Stimulated activated CD4-positive, alpha-beta T cell treated with anti-CD3 and anti-CD28 coated beads, Interleukin-1b, Interleukin-23, amount 100 ng/mL, for 1 hour (primary cell): ENCODE results near the gene HHATL.
A peak's percentile ranks its signal among the peaks of the same experiment; 100 is the strongest.

ENCODE experiments used
- DNase-seq, 2 donors: peaks; one replicate each; pipeline ENCODE4 v3.0.0-alpha.2; 2020; ENCODE audit warnings: low read depth in 2 of 2

Gene HHATL

DNA sequence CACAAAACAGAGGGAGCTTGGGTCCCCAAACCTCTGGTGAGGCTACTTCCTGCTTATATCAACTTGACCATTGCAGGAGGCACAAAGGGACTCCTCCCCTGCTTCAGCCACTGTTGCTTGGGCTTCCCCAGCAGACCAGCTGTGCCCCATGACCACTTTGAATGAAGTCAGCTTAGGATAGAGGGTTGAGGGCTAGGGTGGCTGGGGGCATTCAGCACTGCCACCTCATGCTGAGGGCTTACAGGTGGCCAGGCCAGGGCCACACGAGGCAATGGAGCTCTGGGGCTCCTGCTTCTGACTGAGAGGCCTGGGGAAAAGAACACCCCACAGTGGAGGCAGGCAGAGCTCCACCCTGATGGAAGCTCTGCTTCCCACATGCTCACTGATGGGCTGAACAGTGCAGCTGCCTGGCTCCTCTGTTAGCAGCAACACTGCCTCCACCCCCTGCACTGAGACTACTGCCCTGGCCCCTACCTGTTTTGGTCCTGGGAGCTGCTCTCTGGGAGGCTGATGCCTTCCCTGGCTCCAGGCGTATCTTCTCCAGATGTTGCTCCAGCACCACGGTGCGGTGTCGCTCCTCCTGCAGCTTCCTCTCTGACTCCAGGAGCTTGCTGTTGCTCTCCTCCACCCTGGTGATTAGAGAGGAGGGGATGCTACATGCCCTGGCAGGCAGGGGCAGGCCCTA is 10.2 kb upstream of the HHATL start:
- no peak for DNase-seq

GRCh38 chr3:42712344-42712648 is 9.7 kb upstream of the HHATL start:
- DNase-seq = no peak

DNA sequence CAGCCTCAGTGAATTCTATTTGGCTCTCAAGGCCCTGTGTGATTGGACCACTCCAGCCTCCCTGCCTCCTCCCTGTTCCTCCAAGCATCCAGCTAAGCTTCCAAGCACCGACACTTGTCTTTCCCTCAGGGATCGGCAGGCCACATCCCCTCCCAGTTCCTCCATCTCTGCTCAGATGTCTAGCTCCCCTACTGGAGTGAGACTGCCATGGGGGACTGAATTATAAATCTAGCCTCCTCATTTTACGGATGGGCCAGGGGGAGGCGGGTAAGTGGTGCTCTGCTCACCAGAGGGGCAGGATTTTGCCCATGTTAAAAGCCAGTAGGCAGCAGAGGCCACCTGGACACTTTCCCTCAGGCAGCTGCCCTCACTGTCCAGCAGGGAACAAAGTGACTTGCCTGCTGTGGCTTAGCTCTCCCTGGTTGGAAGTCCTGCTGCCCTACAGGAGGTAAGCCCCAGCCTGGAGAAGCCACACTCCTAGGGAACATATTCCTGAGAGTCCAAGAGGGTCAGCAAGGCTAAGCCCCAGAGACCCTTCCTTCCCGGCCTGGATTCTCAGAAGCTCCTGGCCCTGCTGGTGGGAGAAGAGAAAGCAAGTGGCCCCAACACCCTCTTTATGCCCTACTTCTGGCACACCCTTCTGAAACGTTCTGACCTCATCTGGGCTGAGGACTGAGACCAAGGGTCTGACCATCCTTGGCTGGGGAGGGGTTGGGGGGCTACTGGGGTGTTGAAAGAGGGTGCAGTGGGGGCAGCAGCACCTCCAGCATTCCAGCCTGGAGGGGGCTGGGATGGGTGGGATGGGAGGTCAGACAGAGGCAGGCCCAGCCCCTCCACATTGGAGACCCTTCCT is 9.1 kb upstream of the HHATL start:
- DNase-seq = no peak

GRCh38 chr3:42710323-42711021 is 7.9 kb upstream of the HHATL start:
- DNase-seq = no peak

- DNase-seq = no peak
Measured at GRCh38 chr3:42709621-42710020, 7.0 kb upstream of the HHATL start.

- DNase-seq = no peak
Measured at GRCh38 chr3:42708611-42709151, 6.1 kb upstream of the HHATL start.

GRCh38 chr3:42707620-42708355 is 5.2 kb upstream of the HHATL start:
- no peak for DNase-seq

- no peak for DNase-seq
Measured at GRCh38 chr3:42706721-42707619, 4.4 kb upstream of the HHATL start.

DNA sequence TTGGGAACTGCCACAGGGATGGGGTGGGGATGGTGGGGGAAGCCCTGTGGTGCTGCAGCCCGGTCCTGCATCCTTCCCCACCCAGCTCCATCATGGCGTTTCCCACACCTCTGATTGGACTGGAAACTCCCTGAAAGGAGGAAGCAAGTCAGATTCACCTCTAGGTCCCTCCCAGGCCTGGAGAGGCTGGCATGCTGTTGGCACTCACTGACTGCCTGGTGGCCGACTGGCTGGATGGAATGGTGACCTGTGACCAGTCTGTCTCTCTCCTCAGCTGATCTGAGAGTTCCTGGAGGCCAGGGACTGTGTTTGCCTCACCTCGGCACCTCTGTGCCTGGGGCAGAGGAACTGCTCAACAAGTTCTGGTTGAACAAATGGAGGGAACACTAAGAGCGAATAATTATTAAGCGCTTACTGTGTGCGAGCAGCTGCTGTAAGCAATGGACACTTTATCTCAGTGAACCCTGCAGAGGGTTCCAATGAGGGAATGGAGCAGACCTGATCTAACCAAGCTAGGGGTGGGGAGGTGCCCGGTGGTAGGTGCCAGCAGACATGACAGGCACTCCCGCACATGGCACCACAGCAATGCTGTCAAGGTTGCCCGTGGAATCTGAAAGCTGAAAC is 3.5 kb upstream of the HHATL start:
- DNase-seq = no peak

- no peak for DNase-seq
Measured at GRCh38 chr3:42705058-42705767, 2.6 kb upstream of the HHATL start.

DNA sequence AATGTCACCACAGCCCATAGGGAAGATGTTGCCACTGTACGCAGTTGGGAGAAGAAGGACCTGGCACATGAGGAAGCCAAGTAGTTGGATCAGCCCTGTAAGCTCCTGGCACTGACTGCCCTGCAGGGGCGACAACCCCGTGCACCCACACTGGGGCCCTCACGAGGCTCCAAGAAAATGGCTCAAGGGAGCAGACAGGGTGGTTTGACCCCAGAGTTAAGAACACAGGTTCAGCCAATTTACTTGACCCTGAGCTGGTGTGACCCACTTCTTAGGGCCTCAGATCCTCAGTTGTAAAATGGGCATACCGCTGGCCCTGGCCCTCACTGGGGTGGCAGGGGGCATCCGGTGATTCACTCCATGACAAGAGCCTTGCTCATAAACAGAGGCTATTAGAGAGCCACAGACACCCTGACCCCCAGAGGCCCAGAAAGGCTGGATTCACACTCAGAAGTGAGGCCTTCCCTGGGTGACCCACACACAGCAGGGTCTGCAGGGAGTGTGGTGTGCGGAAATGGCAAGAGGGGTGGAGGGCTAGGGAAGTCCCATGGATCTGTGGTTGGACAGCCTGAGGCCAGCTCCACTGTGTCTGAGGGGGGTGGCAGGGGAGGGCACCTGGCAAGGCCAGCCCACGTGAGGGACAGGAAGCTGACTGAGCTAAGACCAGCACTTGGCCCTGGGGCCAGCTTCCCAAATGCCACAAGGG is 1.7 kb upstream of the HHATL start:
- no peak for DNase-seq

DNA sequence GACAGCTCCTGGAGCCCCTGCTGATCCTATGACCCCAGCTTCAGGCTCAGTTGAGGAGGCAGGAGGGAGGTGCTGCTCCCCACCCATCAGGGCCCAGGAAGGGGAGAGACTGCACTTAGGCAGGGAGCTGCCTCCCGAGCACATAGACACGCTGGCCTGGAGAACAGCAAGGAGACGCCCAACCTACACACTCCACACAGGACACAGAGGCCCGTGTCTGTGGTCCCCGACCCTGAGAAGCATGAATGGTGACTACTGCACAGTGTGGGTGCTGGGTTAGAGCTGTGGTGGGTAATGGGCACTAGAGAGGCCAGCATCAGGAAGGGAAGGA is 1.1 kb upstream of the HHATL start:
- DNase-seq = no peak

DNA sequence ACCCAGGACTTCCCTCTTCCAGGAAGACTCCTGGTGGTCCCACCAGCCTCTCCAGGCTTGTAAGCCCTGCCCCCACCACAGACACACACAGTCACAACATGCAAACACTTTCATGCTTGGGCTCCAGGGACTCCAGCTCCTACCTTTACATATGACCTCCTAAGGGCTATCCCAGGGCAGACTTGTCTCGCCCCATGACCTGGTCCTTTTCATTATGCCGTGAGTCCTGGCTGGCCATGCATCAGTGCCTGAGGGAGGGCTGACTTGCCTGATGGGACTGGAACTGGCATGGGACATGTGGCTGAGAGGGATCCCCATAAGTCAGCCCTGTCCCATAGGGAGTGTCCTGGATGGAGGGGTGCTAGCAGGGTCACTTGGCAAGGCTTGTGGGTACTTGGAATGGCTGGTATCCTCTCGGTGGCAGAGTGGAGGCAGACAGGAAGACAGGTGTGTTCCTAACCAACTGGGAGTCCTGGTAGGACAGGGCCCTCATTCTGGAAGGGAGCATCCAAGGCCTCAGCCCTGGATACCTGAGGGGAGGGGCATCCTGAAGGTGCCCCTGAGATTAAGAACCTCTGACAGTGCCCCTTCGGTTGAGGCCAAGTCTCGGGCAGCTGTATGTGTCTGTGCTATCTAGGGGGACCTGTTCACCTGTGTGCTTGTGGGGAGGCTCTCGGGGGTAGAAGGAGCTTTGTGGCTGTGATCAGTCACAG is 540 bp upstream of the HHATL start:
- DNase-seq = no peak

DNA sequence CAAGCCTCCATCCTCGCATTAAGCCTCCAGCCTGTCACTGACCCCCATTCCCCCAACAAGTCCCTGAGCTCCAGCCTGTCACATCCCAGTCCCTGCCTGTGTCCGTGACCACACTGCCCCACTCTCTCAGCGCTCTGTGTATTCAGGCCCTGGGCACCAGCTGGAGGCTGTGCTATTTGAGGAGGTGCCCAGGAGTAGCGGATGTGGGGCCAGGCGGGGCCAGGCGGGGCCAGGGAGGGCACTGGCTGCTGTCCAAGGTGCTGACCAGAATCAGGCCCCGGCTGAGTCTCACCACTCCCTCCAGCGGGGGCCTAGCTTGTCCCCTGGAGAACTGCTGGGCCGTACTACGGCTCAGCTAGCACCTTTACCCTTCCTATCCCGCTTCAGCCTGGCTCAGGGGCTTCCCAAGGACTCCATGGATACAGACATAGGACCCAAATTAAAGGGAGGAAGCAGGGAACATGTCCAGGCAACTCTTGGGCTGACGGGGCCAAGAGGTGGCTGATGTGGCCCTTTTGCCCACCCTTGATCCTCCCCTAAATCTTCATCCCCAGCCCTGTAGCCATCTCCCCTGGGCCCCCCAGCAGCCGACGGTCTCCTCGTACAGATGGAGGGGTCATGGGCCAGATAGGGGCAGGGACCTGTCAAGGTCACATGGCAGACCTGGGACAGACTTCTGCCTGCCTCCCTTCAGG is 1.1 kb downstream of the HHATL start:
- DNase-seq = peak; percentile 11 to 20

- no peak for DNase-seq
Measured at GRCh38 chr3:42700366-42701288, 2.0 kb downstream of the HHATL start.

DNA sequence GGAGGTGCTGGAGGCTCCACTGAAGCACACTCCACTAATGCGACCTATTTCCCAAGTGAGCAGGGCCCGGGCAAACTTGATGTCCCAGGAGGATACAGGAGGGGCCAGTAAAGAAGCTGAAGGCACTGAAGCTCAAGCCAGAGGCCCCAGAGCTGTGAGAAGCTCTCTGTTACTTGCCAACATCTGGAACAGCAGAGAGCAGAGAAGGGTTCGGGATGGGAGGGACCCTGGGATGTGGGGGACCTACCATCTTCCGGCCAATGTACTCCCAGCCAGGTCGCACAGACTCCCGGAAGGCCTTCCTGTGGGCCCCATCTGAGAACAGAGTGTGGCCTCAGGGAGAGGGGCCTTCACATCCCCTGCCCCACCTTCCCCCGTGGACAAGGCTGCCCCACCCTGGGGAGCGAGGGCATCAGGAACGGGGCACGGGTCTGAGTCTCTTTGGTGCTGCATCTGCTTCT is 3.1 kb downstream of the HHATL start:
- no peak for DNase-seq

GRCh38 chr3:42698911-42699230 is 3.7 kb downstream of the HHATL start:
- DNase-seq = no peak
